ELR (cell line): ENCODE data around the gene MBOAT2.
A peak's percentile ranks its signal among the peaks of the same experiment; 100 is the strongest.

Experiments used
- DNase-seq: peaks from one replicate; pipeline ENCODE4 v3.0.0-alpha.2; 2015; ENCODE audit warnings: low read depth

MBOAT2 gene

GRCh38 chr2:8858910-8859309 is 144.6 kb downstream of the MBOAT2 start:
- no peak for DNase-seq

- no peak for DNase-seq
These were observed 145.2 kb downstream of the MBOAT2 start for GRCh38 chr2:8858264-8858663.

GRCh38 chr2:8857709-8858108 is 145.8 kb downstream of the MBOAT2 start:
- DNase-seq: no peak

- no peak for DNase-seq
These were observed 147.3 kb downstream of the MBOAT2 start for GRCh38 chr2:8856176-8856575.

- DNase-seq: no peak
These were observed 148.5 kb downstream of the MBOAT2 start for GRCh38 chr2:8855010-8855409.

GRCh38 chr2:8853426-8853825 is 150.1 kb downstream of the MBOAT2 start:
- DNase-seq: no peak

- no peak for DNase-seq
These were observed 151.5 kb downstream of the MBOAT2 start for GRCh38 chr2:8851811-8852560.

- DNase-seq: no peak
These were observed 152.5 kb downstream of the MBOAT2 start for GRCh38 chr2:8850845-8851487.

GRCh38 chr2:8849327-8849726 is 154.2 kb downstream of the MBOAT2 start:
- peak; percentile 18 for DNase-seq

- no peak for DNase-seq
These were observed 155.0 kb downstream of the MBOAT2 start for GRCh38 chr2:8848328-8849100.

GRCh38 chr2:8847400-8847799 is 156.1 kb downstream of the MBOAT2 start:
- no peak for DNase-seq

- no peak for DNase-seq
These were observed 161.6 kb downstream of the MBOAT2 start for GRCh38 chr2:8841932-8842331.

GRCh38 chr2:8840475-8841091 is 162.9 kb downstream of the MBOAT2 start:
- no peak for DNase-seq

- DNase-seq: no peak
These were observed 164.1 kb downstream of the MBOAT2 start for GRCh38 chr2:8839189-8839965.

GRCh38 chr2:8837795-8838140 is 165.7 kb downstream of the MBOAT2 start:
- DNase-seq: no peak

- peak; percentile 84 for DNase-seq
These were observed 166.3 kb downstream of the MBOAT2 start, which contains the start of gene KIDINS220 for GRCh38 chr2:8836971-8837794. KIDINS220 (minus strand) TSS chr2:8837613; CDS start chr2:8827093, 10,520 bp downstream.

GRCh38 chr2:8835279-8835678 is 168.2 kb downstream of the MBOAT2 start:
- no peak for DNase-seq

- no peak for DNase-seq
These were observed 169.6 kb downstream of the MBOAT2 start for GRCh38 chr2:8833853-8834252.

- no peak for DNase-seq
These were observed 172.0 kb downstream of the MBOAT2 start for GRCh38 chr2:8831516-8831915.

- DNase-seq: no peak
These were observed 175.8 kb downstream of the MBOAT2 start for GRCh38 chr2:8827729-8828128.

- DNase-seq: no peak
These were observed 181.3 kb downstream of the MBOAT2 start for GRCh38 chr2:8822218-8822617.
